AG04449 (cell line): ENCODE data around the gene CPA5.

Source experiments
- CTCF ChIA-PET: fragments of 350-600 bp; formaldehyde crosslinking; extraction: SDS; loops from one replicate; lab custom pipeline; 2021; ENCODE audit warnings: antibody characterized with exemption; lab: Yijun Ruan, JAX
- POLR2A ChIA-PET: fragments of 400-600, 350-600 bp; formaldehyde crosslinking; extraction: SDS; loops from one replicate; lab custom pipeline; 2020; ENCODE audit warnings: antibody characterized with exemption, inconsistent platforms; lab: Yijun Ruan, JAX
- DNase-seq: peaks from one replicate; pipeline ENCODE4 v3.0.0-alpha.2; 2010; ENCODE audit warnings: low read depth, low spot score
- H3K4me3 ChIP-seq: 2 replicates; pipeline ENCODE4 v1.5.1; 2011; ENCODE audit warnings: low read depth, mild to moderate bottlenecking, control low read depth, low read length
- CTCF ChIP-seq: IDR thresholded peaks from one replicate; pipeline ENCODE4 v1.5.1; 2011; ENCODE audit warnings: mild to moderate bottlenecking, moderate library complexity, low read length, control low read depth, inconsistent platforms; ENCODE audit not compliant: insufficient read depth; ENCODE audit errors: missing control alignments

CPA5 gene

GRCh38 chr7:130344271-130344866 lies at the start of gene CPA5:
CPA5 (plus strand) TSS chr7:130344816; CDS start chr7:130346486, 1,670 bp downstream.
- no peak for DNase-seq
- no peak within 1 kb of the TSS for H3K4me3 ChIP-seq
- ChIA-PET POLR2A (no interaction called here), CTCF (interaction anchor here (1.0 to 1.6 kb wide), 3 partner anchors 10 to 66 kb away, joined by 3 read pairs; no protein-coding TSS in a partner anchor)
- no peak for TF ChIP-seq CTCF

- H3K4me3 ChIP-seq, result no peak overlapping the region
- no peak for DNase-seq
- ChIA-PET POLR2A (no interaction called here), CTCF (interaction anchor here (1.5 to 6.8 kb wide), 3 partner anchors 18 to 226 kb away, joined by 3 to 47 read pairs (median 5); partner anchors contain the start of gene KLHDC10)
- no peak for TF ChIP-seq CTCF
Observed at GRCh38 chr7:130296221-130296951, 48.2 kb upstream of the CPA5 start.

- CTCF ChIA-PET, result interaction anchor here (0.6 to 1.9 kb wide), 3 partner anchors 20 to 228 kb away, joined by 3 to 5 read pairs (median 5); partner anchors contain the start of gene KLHDC10
- H3K4me3 ChIP-seq, result peak overlapping the region; percentile 10; the same call in 1 of the 2 replicates
- no peak for TF ChIP-seq CTCF
- DNase-seq, result no peak
- POLR2A ChIA-PET, result no interaction called here
Observed at GRCh38 chr7:130297628-130298543, 46.7 kb upstream of the CPA5 start.

GRCh38 chr7:130298544-130299326 lies 45.9 kb upstream of the CPA5 start:
- CTCF ChIA-PET, result no interaction called here
- POLR2A ChIA-PET, result no interaction called here
- TF ChIP-seq CTCF, result no peak
- H3K4me3 ChIP-seq, result no peak overlapping the region
- no peak for DNase-seq

GRCh38 chr7:130299866-130300265 lies 44.8 kb upstream of the CPA5 start:
- TF ChIP-seq CTCF, result no peak
- POLR2A ChIA-PET, result no interaction called here
- CTCF ChIA-PET, result no interaction called here
- DNase-seq, result no peak
- H3K4me3 ChIP-seq, result no peak overlapping the region
